GM12873 (cell line): Measurements from ENCODE around the gene BTN1A1.

Experiments
- CTCF ChIP-seq: IDR thresholded peaks from 2 replicates; pipeline ENCODE4 v1.5.1; 2012; ENCODE audit warnings: low read depth, mild to moderate bottlenecking, moderate library complexity, low read length, control low read depth; ENCODE audit not compliant: insufficient read depth; ENCODE audit errors: missing control alignments

BTN1A1 gene

DNA sequence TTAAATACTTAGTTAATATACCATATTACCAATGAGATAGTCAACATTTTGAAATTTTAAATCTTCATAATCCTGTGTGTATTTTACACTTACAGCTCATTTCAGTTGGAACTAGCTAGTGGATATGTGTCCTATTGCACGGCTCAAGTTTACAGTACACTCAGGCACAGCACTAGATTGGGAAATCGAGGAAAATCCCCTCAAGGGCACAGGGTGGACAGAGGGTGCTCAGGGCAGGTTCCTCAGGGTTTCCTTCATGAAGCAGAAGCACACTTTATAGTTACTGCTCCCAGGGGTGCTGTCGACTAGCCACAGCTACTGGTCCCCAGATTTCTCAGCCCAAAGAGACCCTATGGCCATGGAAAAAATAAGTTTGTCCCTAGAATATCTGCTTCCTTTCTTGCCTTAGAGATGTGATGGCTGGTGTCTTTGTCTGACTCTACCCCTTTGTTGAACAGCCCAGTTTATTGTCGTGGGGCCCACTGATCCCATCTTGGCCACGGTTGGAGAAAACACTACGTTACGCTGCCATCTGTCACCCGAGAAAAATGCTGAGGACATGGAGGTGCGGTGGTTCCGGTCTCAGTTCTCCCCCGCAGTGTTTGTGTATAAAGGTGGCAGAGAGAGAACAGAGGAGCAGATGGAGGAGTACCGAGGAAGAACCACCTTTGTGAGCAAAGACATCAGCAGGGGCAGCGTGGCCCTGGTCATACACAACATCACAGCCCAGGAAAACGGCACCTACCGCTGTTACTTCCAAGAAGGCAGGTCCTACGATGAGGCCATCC lies 40.9 kb upstream of the BTN1A1 start:
- no peak for TF ChIP-seq CTCF

DNA sequence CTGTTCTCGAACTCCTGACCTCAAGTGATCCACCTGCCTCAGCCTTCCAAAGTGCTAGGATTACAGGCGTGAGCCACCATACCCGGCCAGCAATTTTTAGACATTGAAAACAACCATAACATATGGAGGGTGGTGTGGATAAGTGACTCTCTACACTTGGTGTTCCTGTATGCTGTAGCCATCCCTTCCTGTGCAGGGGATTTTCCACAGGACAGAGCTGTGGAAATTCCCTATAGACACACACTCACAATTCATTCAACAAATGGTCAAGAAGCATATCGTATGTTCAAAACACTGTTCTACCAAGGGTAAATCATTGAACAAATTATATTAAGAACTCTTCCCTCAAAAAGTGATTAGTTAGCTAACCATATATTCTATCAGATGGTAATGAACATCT lies 36.1 kb upstream of the BTN1A1 start:
- no peak for TF ChIP-seq CTCF

DNA sequence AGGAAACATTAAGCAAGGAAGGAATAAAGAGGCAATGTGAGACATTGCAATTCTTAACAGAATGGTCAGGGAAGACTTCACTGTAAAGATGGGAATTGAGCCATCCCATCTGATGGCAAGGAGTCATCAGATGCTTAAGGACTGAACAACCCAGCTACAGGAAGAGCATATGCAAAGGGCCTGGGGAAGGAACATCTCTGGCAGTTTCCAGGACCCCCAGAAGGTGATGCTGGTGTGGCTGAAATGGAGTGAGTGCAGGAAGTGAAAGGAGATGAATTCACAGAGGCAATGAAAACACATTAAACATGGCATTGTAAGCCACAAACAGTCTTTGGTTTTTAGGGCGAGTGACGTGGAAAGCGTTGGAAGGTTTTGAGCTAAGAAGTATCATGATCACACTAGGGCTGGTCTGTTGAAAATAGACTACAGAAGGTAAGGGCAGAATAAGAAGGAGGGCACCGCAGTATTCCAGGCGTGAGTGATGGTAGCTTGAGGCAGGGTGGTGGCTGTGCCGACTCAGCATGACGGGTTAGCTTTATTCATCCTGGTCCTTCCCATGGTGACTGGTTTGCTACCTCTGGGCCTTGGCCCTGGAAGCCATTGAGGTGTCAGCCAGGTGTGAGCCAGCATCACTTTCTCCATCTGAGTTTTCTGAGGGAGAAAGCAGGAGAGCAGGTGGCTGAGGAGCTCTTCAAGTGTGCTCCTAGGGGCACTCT lies 35.5 kb upstream of the BTN1A1 start:
- TF ChIP-seq CTCF = no peak

- no peak for TF ChIP-seq CTCF
Measured at GRCh38 chr6:26465776-26466175, 34.3 kb upstream of the BTN1A1 start.

DNA sequence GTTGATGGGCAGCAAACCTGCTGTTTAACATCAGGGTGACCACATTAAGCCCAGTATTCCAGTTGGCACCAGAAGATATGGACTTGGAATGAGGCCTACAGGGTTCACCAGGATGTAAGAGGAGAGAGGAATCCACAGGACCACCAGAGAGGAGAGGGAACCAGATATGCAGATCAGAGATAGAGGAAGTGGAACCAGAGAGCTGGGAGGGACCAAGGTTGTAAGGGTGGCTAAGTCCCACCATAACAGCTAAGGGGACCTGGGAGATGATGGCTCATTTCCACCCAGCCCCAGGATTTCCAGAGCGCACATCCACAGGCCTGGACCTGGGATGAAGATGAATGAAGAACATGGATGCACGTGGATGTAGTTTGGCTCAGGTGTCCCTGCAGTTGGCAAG lies 31.3 kb upstream of the BTN1A1 start:
- TF ChIP-seq CTCF = no peak

GRCh38 chr6:26470643-26471042 lies 29.5 kb upstream of the BTN1A1 start:
- no peak for TF ChIP-seq CTCF

DNA sequence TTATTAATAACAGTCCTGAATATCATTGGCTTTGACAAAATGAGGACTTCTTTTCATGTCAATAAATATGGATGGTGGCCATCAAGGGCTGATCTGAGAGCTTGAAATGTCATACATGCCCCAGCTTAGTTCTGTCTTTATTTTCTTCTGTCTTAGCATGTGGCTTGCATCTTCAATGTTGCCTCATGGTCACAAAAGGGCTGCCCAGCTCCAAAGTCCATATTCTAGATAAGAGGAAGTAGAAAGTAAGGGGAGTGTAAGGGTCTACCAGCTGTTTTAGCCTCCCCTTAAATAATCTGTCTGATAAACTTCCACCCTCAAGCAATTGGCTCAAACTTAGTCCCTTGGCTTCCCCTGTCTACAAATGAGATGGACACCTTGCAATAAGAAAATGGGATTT lies 28.1 kb upstream of the BTN1A1 start:
- TF ChIP-seq CTCF = no peak
